ENCODE measurements around the gene COG6.

The COG6 gene

GRCh38 chr13:39655569-39656324 lies at the start of gene COG6:
COG6 (plus strand) TSS chr13:39655662; CDS start chr13:39655727, 65 bp downstream.
- peak; percentile 30 for TF ChIP-seq CTCF (IDR thresholded peaks at IDR 0.05; ENCODE audit: low read depth, low read length, missing control alignments)
- Histone ChIP-seq H3K36me3 (replicated peaks) (no peaks in the 10 kb centered on the region), H3K4me3 (ENCODE audit: low read depth, low read length) (peak within 1 kb of the TSS; percentile 95), H3K27me3 (replicated peaks) (no peaks in the 10 kb centered on the region), H3K27ac (peak within 1 kb of the TSS; percentile 33)
- DNase-seq = peak; percentile 81
- in situ Hi-C loops (cut with HindIII; ENCODE audit: low pct_ligation_motif_present, low sequenced_read_pairs) = no loop called here

- H3K27me3 ChIP-seq (replicated peaks) = no peaks in the 10 kb centered on the region
- no peaks in the 10 kb centered on the region for H3K36me3 ChIP-seq (replicated peaks)
- H3K27ac ChIP-seq = no peak overlapping the region
- H3K4me3 ChIP-seq (ENCODE audit: low read depth, low read length) = no peak overlapping the region
- in situ Hi-C loops (cut with HindIII; ENCODE audit: low pct_ligation_motif_present, low sequenced_read_pairs) = no loop called here
- no peak for TF ChIP-seq CTCF (IDR thresholded peaks at IDR 0.05; ENCODE audit: low read depth, low read length, missing control alignments)
- DNase-seq = no peak
Measured at GRCh38 chr13:39605677-39606320, 49.7 kb upstream of the COG6 start.

GRCh38 chr13:39607876-39608275 lies 47.6 kb upstream of the COG6 start:
- H3K27ac ChIP-seq = no peak overlapping the region
- H3K36me3 ChIP-seq (replicated peaks) = no peaks in the 10 kb centered on the region
- in situ Hi-C loops (cut with HindIII; ENCODE audit: low pct_ligation_motif_present, low sequenced_read_pairs) = no loop called here
- DNase-seq = no peak
- H3K27me3 ChIP-seq (replicated peaks) = no peaks in the 10 kb centered on the region
- H3K4me3 ChIP-seq (ENCODE audit: low read depth, low read length) = no peak overlapping the region
- no peak for TF ChIP-seq CTCF (IDR thresholded peaks at IDR 0.05; ENCODE audit: low read depth, low read length, missing control alignments)

GRCh38 chr13:39612023-39612637 lies 43.3 kb upstream of the COG6 start:
- peak; percentile 76 for DNase-seq
- TF ChIP-seq CTCF (IDR thresholded peaks at IDR 0.05; ENCODE audit: low read depth, low read length, missing control alignments) = peak; percentile 68
- H3K4me3 ChIP-seq (ENCODE audit: low read depth, low read length) = no peak overlapping the region
- in situ Hi-C loops (cut with HindIII; ENCODE audit: low pct_ligation_motif_present, low sequenced_read_pairs) = no loop called here
- H3K27me3 ChIP-seq (replicated peaks) = no peaks in the 10 kb centered on the region
- H3K36me3 ChIP-seq (replicated peaks) = no peaks in the 10 kb centered on the region
- no peak overlapping the region for H3K27ac ChIP-seq

- H3K4me3 ChIP-seq (ENCODE audit: low read depth, low read length) = no peak overlapping the region
- peak; percentile 56 for DNase-seq
- in situ Hi-C loops (cut with HindIII; ENCODE audit: low pct_ligation_motif_present, low sequenced_read_pairs) = no loop called here
Measured at GRCh38 chr13:39616087-39616694, 39.3 kb upstream of the COG6 start.

More at GRCh38 chr13:39616087-39616694, 39.3 kb upstream of the COG6 start:
- TF ChIP-seq CTCF (IDR thresholded peaks at IDR 0.05; ENCODE audit: low read depth, low read length, missing control alignments) = peak; percentile 94
- H3K27me3 ChIP-seq (replicated peaks) = no peaks in the 10 kb centered on the region
- H3K27ac ChIP-seq = no peak overlapping the region
- H3K36me3 ChIP-seq (replicated peaks) = no peaks in the 10 kb centered on the region
